Stimulated activated CD4-positive, alpha-beta T cell treated with anti-CD3 and anti-CD28 coated beads, Interleukin-4, amount 100 ng/mL, for 1 hour (primary cell): ENCODE measurements around the gene PRAC1.

Experiments
- DNase-seq: peaks from one replicate; pipeline ENCODE4 v3.0.0-alpha.2; 2020

Gene PRAC1

DNA sequence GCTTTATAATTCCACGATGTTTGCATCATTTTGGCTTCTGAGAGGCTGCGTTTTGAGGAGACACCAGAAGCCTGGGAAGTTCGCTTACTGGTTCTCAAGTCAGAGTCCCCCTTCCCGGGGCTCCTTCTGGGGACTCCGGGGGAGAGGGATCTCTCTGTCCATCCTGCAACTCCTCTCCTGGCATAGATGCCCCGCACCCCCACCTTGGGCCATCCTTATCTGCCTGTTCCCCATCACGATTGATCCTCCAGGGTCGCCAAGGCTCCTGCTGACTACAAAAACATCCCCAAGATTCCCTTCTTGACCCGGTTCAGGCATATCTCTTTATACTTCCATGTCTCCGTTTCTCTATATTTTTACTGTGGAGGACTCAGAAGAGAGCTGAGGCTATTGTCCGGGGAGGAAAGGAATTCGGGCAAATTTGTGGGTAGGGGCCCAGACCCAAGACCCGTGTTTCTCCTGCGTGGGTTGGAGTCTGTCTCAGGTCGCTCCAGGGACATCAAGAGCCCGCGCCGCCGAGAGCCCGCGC, 24.7 kb upstream of the PRAC1 start:
- DNase-seq: no peak

DNA sequence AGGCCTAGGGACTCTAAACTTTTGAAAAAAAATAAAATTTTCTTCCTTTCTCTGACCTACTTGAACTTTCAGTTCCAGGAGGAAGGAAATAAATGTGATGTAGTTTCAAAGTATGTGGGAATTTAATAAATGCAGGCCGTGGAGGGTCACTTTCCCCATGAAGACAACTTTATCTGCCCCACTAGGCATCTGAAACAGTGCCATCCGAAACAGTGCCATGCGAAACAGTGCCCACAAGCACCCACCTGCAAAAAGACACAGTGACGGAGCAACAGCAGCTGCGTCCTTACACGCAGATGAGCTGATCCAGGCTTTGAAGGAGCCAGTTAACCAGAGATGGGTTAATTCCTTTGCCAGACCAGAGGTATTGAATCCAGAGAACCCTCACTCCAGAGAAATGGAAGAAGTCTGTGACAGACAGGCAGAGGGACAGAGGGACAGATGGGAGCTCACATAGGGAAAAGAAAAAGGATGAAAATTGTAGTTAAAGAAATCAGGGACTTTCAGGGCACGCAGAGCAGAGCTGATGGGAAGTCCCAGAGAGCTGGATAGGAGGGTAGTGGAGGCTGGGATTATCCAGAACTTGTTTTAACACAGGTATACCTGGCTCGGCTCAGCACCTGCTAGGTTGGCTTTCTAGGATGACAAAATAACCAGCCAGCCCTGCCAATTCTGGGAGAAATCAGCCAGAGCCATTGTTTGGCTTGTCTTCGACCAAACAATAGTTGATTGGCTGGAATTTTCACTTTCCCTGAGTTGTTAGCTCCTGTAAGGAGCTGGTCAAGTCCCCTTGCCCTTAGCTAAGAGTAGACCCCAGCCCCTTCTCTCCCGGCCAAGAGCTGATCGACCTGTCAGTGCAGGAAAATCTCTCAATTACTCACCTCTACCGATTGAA, 23.3 kb upstream of the PRAC1 start:
- DNase-seq: no peak

- DNase-seq: no peak
Observed at GRCh38 chr17:48740537-48740936, 18.2 kb upstream of the PRAC1 start.

GRCh38 chr17:48738803-48739526, 16.6 kb upstream of the PRAC1 start:
- DNase-seq: no peak

DNA sequence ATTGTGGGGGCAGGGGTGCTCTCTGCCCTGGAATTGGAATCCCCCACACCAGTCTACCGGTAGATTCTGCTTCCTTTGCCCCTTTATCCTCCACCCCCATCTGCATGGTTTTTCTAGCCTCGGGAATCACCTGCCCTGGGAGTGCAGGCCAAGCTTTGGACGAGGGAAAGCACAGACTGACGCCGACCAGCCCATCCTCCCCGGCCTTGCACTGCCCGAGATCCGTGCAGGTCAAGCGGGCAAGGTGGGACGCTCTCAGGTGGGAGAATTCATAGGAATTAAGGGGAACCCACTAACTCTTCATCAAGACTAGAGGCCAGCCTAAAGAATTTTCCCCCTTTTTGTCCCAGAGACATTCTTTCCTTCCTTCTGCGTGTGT, 16.1 kb upstream of the PRAC1 start:
- no peak for DNase-seq

- no peak for DNase-seq
Observed at GRCh38 chr17:48737330-48738043, 15.2 kb upstream of the PRAC1 start.

GRCh38 chr17:48735062-48735351, 12.7 kb upstream of the PRAC1 start:
- DNase-seq: no peak

DNA sequence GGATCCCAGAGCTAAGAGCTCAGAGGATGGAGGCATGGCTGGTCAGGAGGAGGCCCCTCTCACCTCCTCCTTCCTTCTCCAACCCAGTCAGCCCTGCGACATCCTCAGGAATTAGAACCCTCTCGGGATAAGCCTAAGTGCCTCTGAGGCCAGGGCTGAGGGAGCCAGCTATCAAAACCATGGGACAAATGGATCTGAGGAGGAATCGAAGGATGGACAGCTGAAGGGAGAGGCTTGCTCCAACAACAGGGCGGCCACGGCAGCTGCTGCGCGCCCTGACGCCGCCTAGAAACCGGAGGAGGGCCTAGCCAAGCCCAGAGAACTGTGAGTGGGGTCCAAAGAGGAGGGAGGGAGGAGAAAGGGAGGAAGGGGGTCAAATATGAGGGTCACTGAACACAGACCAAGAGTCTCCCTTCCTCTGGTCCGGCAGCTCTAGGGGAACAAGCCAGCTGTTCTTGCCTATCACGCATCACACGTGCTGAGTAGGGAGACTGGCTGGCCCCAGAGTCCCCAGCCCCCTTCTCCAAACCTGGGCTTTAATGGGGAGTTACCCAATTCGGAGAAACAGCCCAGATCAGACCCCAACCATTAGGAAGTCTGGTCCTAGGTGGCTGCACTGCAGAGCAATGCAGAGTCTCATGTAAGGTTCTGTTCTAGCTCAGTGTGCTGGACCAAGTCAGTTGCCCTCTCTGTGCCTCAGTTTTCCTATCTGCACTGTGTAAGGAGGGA, 12.2 kb upstream of the PRAC1 start:
- DNase-seq: no peak

DNA sequence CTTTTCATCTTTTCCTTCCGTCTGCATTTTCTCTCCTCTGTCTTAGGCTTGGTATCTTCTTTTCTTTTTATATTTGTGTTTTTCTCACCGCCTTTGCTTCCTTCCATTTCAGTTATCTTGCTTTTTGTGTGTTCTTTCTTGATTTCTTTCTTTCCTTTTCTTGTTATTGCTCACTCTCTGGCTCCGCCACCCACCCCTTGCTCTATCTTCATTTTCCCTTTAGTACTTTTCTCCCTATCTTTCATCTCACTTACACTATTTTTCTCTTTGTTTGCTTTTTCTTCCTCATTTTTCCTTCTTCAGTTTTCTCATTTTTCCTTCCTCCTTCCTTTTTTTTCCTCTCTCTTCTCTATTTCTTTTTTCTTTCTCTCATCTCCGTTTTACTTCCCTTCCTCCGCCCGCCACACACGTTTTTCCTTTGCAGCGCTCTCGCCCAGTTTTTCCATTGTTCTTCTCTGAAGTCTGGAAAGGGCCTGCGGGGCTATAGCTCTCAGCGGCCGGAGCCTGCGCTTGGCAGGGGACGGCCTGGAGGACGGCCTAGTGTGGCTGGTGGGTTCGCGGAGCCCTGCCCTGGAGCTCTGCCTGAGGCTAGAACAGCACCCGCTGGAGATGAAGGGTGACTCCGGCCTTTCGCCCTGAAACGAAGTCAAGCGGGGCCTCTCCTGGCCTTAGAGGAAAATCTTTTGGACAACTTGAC, 11.5 kb upstream of the PRAC1 start:
- DNase-seq: no peak

GRCh38 chr17:48732688-48733629, 10.6 kb upstream of the PRAC1 start:
- no peak for DNase-seq

- no peak for DNase-seq
Observed at GRCh38 chr17:48731355-48731754, 9.0 kb upstream of the PRAC1 start.

- no peak for DNase-seq
Observed at GRCh38 chr17:48730240-48730550, 7.9 kb upstream of the PRAC1 start.

DNA sequence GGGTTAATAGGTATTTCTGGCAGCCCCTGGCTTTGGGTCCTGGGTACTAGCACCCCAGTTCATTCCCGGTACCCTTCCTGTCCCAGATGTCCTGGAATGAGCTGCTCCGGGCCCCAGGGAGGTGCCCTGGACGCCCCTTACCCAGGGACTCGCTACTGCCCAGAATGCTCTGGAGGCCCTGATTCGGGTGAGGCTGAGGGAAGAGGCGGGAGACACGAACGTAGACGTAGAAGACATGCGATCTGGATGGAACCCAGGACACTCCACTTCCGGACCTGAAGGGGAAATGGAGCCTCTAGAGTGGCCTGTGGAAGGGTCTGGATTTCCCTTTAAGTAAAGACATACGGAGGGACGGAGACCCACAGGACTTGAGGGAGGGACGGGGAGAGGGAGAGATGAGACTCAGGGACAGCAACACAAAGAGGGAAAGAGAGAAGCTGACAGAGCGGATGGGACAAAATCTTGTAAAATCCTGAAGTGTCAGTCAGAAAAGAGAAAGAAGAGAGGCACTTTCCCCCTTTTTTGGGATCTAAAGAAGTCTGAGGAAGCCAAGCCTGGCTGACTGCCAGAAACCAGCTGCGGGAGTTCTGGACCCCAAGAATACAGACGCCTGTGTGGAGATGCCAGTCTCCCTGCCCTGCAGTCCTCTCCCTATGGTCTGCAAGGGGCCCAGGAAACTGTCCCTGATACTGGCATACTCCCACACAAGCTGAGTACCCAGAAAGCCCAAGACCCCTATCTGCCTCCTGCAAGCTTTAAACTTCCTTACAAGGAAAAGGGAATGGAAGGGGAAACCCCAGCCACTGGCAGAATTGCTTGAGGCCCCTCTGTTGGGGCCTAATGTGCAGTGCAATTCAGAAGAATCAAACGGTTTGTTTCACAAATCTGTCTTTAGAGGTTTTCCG, 7.3 kb upstream of the PRAC1 start:
- DNase-seq: no peak

DNA sequence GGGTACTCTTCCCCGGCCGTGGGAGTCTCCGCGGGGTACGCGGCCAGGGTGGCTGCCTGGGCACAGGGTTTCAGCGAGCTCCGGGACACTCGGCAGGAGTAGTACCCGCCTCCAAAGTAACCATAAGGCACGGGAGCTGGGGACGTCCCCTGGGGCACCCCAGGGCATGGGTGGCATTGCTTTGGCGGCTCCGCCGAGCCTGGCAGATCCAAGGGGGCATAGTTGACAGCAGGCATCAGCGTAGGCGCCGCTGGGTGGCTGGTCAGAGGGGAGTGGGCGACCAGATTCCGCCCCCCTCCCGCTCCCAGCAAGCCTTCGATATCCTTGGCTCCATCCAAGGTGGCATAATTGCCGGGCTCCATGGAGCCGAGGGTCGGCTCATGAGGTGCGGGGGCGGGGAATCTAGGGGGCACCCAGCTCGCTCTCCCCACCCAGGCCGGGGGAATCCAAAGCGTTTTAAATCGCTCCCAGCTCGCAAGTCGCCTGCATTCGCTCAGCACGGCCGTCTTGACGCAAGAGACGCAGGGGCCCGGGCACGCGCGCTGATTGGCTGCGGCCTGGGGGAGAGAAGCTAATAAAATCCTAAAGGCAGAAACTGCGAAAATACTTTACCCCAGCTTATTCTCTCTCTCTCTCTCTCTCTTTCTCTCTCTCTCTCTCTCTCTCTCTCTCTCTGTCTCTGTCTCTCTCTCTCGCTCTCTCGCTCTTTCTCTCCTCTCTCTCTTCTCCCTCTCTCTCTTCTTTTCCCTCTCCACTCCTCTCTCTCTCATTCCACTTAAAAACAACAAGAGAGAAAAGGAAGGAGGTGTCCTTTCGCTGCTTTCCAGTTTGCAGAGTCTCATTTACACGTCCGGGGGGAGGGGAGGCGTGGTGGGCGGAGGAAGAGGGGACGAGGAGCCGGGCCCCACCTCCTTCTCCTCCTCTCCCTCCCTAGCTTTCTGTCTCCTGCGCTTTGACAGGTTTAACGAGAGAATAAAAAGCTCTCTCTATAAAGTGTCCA, 6.2 kb upstream of the PRAC1 start, which contains the start of gene HOXB13:
HOXB13 (minus strand) TSS at position 519 of the 1,000 bp plus-strand sequence; CDS start at position 362, 157 bp downstream.
- peak; percentile 53 for DNase-seq

- DNase-seq: no peak
Observed at GRCh38 chr17:48727415-48728175, 5.3 kb upstream of the PRAC1 start.

GRCh38 chr17:48726916-48727286, 4.6 kb upstream of the PRAC1 start:
- DNase-seq: no peak

- DNase-seq: no peak
Observed at GRCh38 chr17:48726114-48726915, 4.0 kb upstream of the PRAC1 start.
